HG02642 (cell line): Measurements from ENCODE around the gene MCL1.
"Not testable (repeated sequence)": the region's sequence is repeated elsewhere in the genome, so short reads cannot be mapped to it uniquely, and the experiment has no call there.

ENCODE experiments used
- ATAC-seq: cut with Tn5 transposase; IDR thresholded peaks from one replicate; pipeline ENCODE4 v1.9.1; 2021; ENCODE audit warnings: mild to moderate bottlenecking; ENCODE audit not compliant: unreplicated experiment, poor library complexity

The MCL1 gene

DNA sequence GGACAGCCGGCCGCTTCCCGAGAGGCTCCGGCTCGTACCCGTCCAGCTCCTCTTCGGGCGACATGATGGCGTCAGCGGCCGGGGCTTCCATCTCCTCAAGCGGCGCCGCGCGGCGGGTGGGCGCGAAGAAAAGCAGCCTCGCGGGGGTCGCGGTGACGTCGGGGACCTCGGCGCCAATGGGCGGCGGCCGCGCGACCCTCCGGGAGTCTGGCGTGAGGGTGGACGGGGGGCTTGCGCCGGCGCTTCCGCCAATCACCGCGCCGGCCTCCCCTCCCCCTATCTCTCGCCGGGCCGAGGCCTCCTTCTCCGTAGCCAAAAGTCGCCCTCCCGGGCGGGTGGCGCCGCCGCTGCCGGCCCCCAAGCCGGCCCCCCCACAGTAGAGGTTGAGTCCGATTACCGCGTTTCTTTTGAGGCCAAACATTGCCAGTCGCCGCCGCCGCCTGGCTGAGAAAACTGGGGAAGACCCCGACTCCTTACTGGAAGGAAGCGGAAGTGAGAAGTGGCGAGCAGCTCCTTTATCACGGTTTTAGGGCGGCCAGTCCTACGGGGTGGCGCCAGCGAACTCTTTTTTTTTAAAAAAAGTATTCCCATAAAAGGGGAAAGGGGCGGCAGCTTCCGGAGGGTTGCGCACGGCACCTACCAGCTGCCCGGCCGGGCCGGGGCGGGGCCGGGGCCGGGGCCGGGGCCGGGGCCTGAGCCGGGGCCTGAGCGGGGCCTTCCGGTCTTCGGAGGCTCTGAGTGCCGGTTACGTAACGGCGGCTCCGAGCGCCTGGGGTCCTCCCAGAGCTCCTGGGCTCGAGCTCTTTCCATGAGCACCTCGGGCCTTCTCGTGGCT, at the start of gene MCL1:
MCL1 (minus strand) TSS at position 501 of the 835 bp plus-strand sequence; CDS start at position 421, 80 bp downstream.
- peak; percentile 90 for ATAC-seq

DNA sequence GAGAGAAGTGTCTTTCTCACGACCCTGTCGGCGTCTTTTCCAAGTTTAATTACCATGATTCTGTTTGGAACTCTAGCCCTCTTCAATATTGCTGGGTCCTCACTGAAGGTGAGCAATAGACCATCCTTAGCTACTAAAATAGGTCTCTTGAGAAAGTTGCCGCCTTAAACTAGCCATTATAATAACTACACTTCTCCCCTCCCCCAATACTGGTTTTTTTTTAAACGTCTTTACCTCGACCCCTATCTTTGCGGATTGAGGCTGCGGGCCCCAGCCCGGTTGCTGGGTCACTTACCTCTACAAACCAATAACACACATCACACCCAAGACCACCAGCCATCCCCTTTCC, 49.3 kb upstream of the MCL1 start:
- ATAC-seq: no peak

DNA sequence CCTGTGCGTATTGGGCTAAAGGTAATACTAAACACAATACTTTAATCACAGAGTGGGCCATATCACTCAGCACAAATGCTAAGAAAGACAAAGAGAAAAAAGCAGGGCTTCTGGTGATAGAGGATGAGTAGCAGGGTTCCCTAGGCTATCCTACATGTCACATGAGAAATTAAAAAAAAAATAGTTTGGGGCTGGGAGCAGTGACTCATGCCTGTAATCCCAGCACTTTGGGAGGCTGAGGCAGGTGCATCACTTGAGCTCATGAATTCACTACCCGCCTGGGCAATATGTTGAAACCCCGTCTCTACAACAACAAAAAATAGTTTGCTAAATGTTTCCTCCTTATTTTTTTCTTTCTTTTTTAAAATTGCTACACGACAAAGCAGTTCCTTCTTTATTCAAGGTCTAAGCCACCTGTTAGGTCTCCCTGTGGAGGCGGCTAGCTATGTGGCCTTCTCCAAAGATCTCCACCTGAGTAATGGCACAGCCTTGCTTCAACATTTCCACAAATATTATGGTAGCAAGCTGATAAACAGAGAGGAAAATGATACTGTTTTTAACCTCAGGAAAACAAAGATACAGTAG, 48.5 kb upstream of the MCL1 start:
- no peak for ATAC-seq

DNA sequence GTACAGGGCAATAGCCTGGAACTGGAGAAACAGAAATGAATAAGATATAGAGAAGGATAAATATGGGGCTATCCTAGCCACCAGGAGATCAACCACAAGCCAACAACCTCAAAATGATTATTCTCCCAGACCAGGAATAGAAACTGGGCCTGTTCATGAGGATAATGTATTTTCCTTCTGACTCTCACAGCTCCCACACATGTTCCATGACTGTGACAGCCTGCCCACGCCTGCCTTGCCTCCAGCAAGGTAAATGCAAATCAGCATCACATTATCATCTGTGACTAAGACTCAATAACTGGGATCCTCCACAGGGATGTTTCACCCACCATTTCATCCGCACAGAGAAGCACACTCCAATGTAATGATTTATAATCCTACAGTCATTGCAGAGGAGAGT, 46.7 kb upstream of the MCL1 start:
- ATAC-seq: no peak

DNA sequence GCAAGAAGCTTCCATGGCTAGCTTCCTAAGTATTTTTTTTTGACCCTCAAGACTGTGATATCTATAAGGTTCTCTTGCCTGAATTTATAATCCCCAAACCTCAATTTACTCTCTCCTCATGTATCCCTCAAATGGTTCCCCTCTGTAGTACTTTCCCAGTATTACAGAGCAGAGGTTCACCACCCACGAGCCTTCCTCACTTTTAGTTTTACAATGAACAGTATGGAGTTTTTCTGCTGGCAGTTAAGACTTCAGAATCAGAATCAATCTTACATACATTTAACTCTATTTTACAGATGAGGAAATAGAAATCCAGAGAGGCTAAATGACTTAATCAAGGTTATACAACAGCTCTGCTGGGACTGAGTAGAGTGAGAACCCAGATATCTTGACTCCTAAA, 45.1 kb upstream of the MCL1 start:
- not testable (repeated sequence) for ATAC-seq

DNA sequence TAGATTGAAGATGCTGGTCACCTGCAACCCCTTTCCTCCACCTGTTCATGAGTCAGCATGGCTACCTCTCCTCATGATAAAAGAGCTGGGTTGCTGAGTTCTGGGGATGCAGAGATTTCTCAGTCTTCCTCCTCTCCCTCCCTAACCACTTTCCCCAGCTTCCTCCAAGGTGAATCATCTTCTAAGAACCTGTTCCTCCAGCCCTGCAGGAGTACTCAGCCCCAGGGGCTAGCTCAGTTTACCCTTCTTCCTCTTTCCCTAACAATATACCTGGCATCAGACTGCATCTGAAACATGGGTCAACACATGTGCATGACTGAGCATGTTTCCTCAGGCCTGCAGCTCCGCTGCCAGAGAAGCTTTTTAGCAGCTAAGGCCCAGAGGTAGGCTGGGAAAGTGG, 44.7 kb upstream of the MCL1 start:
- ATAC-seq: not testable (repeated sequence)

DNA sequence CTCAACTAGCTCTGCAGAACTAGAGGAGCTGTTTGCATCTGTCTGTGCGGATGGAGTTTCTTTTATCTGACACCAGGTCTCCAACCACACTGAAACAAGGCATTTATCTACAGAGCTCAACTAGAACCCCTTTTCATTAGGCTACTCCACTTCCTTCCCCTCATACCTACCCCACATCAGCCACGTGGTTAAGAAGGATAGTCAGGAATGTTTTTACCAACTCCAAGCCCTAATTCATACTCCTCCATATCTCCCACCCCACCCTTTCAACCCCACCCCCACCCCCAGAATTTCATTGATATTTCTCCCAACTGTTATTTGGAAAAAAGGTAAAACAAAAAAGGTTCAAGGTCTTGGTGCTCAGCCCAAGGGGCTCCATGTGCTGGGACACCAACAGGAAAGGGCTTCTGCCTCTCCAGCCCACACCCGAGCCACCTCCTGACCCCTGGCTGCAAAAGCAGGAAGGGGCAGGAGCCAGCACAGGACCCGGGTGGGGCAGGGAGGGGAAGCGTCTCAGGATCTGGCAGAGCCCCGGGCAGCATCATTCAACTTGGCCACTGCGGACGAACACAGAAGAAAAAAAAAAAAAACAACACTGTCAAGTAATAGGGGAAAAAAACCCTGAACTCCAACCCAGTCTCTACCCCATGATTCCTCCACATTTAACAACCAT, 43.0 kb upstream of the MCL1 start:
- no peak for ATAC-seq

DNA sequence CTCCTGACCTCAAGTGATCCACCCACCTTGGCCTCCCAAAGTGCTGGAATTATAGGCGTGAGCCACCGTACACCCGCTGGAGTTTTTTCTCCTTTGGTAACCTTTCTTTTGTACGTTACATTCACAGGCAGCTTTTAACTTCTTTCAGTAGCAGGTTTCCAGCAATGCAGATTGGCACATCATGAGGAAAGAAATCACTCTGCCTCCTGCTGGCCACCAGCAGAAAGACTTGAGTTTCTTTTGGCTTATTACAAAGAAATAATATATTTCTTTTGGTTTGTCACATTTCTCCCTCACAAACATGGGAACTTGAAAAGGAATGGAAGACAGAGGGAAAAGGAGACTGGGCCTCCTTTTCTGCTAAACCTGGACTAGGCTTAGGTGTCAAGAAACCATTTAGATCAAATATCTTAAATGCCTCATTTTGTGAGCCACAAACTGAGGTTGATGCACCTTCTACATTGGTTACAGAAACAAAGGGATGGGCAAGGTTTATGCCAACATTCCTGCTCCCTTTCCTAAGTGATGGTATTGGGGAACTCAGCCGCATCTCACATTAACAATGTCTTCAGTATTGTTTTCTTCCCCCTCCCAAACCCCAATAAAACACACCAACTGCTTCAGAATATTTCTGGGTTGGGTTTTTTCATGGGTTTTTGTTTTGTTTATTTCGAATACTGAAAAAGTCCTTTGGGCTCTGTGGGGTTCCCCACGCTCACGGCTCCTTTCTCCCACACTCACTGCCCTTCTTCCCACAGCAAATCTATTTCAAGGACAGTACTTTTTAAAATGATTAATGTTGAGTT, 42.3 kb upstream of the MCL1 start:
- ATAC-seq: no peak

DNA sequence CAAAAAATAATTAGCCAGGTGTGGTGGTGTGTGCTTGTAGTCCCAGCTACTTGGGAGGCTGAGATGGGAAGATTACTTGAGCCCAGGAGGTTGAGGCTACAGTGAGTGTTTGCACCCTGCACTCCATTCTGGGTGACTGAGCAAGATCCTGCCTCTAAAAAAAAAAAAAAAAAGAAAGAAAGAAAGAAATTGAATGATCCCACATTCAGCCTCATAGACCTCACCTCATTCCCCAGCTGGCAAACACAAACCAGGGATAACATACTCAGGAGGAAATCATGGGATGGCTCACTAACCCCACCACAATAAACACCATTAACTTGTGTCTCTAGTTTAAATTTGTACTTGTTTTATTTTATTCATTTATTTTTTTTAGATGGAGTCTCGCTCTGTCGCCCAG, 41.5 kb upstream of the MCL1 start:
- ATAC-seq: no peak

DNA sequence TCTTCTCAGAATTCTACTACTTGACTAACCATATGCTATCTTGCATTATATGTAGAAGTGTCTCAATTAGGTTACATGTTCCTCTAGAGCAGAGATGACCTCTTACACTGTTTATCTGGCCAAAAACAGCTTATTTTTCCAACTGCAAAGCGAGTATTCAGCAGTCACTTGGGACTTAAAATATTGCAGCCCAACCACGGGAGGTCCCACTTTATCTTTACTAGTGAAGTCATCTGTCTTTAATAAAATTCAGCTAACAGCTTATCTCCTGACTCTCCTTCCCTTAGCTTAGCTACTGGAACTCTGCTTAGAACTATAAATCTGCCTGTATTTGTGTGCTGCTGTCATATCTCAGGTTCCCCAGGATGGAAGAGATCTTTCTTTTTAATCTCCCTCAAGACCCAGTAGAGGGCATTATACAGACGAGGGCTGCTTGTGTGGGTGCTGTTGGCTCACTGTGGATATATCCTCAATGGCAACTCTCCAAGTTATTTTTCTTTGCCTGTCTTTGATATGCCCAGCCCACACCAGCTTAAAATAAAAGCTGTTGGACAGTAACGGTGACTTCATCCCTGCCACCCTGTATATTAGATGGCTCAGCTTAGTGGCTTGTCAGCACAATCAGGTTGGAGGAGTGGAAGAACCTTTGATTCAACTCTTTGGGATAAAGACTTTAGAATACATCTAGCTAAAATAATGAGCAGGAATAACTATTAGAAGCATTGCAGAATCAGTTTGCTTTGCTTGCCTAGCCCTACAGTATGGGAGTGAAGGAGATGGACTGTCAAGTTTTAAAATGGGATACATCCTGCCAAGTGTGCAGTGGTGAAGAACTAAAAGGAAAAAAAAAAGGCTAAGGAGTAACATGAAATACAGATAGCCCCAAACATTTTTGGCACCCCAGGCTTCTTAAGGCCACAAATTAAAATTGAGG, 40.4 kb upstream of the MCL1 start:
- ATAC-seq: no peak

DNA sequence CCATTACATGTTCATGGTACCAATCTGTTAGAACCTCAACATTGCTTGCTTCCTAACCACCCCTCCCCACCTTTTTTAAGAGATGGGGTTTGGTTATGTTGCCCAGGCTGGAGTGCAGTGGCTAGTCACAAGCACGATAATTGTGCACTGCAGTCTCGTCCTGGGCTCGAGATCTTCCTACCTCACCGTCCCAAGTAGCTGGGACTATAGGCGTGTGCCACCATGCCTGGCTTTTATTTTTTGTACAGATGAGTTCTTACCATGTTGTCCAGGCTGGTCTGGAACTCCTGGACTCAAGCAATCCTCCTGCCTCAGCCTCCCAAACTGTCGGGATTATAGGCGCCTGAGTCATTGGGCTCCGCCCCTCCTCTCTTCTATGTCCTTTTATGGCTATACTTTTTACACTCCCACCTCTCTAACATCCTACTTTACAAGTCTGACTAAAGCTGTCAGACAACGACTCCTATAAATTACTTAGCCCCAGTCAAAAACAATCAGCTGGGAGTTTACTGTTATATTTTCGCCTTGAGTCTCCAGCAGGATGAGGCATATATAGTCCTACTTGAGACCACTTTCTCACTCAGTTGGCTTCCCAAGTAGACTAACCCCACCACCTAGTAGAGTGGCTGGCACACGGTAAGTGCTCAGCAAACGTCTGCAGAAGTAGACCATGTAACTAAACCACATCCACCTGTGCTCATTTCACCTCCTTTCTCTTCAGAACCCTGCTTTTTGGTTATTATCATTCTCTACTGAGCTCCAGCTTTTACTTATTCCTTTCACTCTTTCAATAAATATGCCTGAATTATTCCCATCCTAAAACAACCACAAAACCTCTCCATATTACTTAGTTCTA, 36.2 kb upstream of the MCL1 start:
- no peak for ATAC-seq

DNA sequence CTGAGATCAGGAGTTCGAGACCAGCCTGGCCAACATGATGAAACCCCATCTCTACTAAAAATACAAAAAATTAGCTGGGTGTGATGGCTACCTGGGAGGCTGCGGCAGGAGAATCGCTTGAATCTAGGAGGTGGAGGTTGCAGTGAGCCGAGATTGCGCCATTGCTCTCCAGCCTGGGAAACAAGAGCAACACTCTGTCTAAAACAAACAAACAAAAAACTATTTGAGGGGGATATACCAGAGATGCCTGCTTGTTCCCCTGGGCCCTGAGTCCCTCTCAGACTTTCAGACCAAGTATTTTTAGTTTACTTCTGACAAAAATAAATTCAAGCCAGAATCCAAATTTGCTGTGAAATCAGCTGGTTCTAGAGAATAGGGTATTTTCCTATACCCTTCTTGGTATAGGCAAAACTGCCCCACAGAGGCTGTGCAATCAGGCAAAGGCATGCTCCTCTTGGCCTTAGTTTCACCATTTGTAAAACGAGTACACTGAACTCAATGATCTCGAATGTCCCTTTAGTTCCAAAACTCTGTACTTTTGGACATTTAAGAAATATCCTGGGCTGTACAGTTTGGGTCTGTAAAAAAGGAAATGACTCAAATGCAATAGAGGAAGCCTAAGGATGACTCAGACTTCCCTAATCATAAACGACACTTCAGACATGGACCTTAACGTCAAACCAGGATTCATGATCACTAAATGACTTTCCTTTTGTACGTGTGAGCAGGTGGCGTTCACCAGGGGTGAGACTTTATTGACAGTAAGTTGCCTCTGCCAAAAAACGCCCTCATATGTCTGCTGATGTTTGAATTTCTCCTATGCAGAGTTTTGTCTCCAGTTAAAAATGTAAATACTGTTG, 33.9 kb upstream of the MCL1 start:
- ATAC-seq: no peak

DNA sequence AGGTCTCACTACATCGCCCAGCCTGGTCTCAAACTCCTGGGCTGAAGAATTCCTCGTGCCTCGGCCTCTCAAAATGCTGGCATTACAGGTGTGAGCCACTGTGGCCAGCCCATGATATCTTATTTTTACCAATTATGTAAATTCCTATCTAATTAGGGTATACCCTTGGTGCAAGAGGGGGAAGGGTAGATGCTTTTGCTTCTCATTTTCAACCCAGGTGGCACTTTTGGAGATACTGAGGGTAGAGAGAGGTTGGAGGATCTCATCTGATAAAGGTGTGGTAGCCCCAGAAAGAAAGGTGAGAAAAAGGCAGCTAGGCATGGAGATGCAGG, 32.6 kb upstream of the MCL1 start:
- ATAC-seq: no peak

DNA sequence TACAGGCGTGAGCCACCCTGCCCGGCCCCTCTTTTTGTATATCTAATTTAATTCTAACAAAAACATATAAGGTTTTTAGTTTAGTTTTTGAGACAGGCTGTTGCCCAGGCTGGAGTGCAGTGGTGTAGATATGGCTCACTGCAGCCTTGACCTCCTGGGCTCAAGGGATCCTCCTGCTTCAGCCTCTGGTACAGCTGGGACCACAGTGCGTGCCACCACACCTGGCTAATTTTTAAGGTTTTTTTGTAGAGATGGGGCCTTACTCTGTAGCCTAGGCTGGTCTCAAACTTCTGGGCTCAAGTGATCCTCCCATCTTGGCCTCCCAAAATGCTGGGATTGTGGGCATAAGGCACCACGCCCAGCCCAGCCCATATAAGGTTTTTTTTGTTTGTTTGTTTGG, 31.2 kb upstream of the MCL1 start:
- ATAC-seq: no peak

DNA sequence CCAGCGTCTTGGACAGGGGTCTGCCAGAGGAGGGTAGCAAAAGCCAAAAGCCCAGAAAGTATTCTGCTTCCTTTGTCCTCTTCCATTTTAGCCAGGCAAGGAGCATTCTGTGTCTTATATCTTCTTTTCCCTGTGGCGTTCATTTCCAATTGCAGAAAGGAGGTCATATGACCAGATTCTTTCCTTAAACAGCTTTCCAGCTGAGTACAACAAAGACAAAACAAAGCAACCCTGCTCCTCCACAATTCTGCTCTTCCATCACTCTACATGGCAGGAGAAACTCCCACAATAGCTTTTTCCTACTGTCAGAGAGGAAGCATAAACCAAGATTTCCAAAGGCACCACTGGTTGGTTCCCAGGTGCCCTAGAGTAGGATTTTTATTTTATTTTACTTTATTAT, 30.3 kb upstream of the MCL1 start:
- ATAC-seq: no peak

DNA sequence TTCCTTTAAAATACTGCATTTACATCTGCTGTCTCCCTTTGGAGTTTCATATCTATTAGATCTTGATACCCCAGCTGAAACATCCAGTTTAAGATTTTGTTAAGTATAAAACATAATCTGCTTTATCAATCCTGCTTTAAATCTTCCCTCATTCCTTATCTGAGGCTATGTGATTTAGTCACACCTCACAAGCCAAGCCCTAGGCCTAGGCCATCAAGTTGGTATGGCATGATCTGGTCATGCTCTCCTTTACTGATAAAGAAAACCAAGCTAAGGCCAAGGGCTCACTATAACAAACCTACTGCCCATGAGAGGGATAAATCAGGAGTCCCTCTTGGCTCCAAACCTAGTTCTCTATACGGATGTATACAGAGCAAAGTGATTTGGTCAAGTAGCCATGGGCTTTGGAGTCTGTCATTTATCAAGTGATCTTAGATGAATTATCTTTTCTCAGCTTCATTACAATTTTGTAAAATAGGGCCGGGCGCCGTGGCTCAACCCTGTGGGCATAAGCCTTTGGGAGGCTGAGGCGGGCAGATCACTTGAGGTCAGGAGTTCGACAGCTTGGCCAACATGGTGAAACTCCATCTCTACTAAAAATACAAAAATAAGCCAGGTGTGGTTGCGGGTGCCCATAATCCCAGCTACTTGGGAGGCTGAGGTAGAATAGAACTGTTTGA, 27.2 kb upstream of the MCL1 start:
- ATAC-seq: no peak

DNA sequence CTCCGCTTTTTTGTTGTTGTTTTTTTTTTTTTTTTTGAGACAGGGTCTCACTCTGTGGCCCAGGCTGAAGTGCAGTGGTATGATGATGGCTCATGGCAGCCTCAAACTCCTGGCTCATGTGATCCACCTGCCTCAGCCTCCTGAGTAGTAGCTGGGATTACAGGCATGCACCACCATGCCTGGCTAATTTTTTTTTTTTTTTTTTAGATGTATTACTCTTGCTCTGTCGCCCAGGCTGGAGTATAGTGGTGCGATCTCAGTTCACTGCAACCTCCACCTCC, 26.0 kb upstream of the MCL1 start:
- not testable (repeated sequence) for ATAC-seq

DNA sequence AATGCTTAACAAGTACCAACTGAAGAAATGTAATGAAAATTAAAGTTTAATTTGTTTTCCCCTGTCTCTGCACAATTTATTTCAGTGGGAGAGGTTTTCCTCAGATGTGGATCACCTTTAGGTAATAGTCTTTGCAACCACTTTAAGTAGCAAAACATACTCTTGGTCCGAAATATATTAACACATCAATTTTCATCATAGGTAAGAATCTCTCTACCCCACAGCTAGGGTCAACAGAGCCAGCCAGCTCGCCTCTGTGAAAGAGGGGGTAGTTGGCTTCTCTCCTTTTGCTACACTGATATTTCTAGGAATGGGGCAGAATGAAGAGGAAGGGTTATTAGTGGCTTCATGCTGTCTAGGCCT, 24.8 kb upstream of the MCL1 start:
- ATAC-seq: no peak
